Spleen (tissue), 11 donors: ENCODE data around the gene IL26. TPM values are rescaled to one million over a fixed set of nuclear protein-coding genes. Genes with fewer than 3 reads are reported as not detected.

Experiments used
- DNase-seq: peaks from one replicate; pipeline ENCODE4 v3.0.0-alpha.2; 2020
- H3K27ac ChIP-seq, 8 donors: fragments of 200-600 bp; sonication (generic) in 7 of 8; 1 replicate in 4 of 8; 2 replicates in 4 of 8; pipeline versions ENCODE4 v1.5.0 to v1.8.0; 2016 to 2021; ENCODE audit warnings: inconsistent platforms in 4 of 8, mild to moderate bottlenecking in 4 of 8, moderate library complexity in 1 of 8
- H3K27me3 ChIP-seq, 7 donors: fragments of 200-600 bp; sonication (generic) in 6 of 7; replicated peaks in 1 of 7; 1 replicate in 4 of 7; 2 replicates in 3 of 7; pipeline versions ENCODE4 v1.5.0 to v1.8.0; 2016 to 2021; ENCODE audit warnings: inconsistent platforms in 3 of 7, mild to moderate bottlenecking in 1 of 7
- H3K36me3 ChIP-seq, 6 donors: fragments of 200-600 bp; sonication (generic) in 5 of 6; 1 replicate in 4 of 6; 2 replicates in 2 of 6; pipeline versions ENCODE4 v1.5.0 to v1.8.0; 2016 to 2021; ENCODE audit warnings: inconsistent platforms in 2 of 6
- H3K4me1 ChIP-seq, 6 donors: fragments of 200-600 bp; sonication (generic) in 5 of 6; 1 replicate in 3 of 6; 2 replicates in 3 of 6; pipeline versions ENCODE4 v1.5.0 to v1.8.0; 2016 to 2021; ENCODE audit warnings: inconsistent platforms in 3 of 6
- H3K4me3 ChIP-seq, 8 donors: fragments of 200-600 bp; sonication (generic) in 7 of 8; 1 replicate in 4 of 8; 2 replicates in 4 of 8; pipeline versions ENCODE4 v1.5.0 to v1.8.0; 2016 to 2021; ENCODE audit warnings: inconsistent platforms in 4 of 8, mild to moderate bottlenecking in 4 of 8, moderate library complexity in 2 of 8
- H3K9me3 ChIP-seq, 8 donors: fragments of 200-600 bp; sonication (generic) in 7 of 8; 1 replicate in 4 of 8; 2 replicates in 4 of 8; pipeline versions ENCODE4 v1.5.0 to v1.8.0; 2016 to 2021; ENCODE audit warnings: inconsistent platforms in 4 of 8
- CTCF ChIP-seq, 11 experiments: fragments of 200-600 bp in 7 of 11; fragments of 450-650 bp in 4 of 11; sonication (generic) in 4 of 11; IDR thresholded peaks in 8 of 11; conservative IDR thresholded peaks in 3 of 11; 1 replicate in 7 of 11; 2 replicates in 4 of 11; pipeline versions ENCODE4 v1.4.0 to v1.8.0; 2016 to 2021; ENCODE audit warnings: antibody characterized with exemption in 11 of 11, inconsistent platforms in 4 of 11, mild to moderate bottlenecking in 1 of 11
- POLR2A ChIP-seq, 3 donors: fragments of 450-650 bp; IDR thresholded peaks; one replicate each; pipeline ENCODE4 v1.5.1; 2017; ENCODE audit warnings: antibody characterized with exemption in 3 of 3, mild to moderate bottlenecking in 1 of 3
- POLR2AphosphoS5 ChIP-seq, 3 donors: sonication (generic); formaldehyde crosslinking; IDR thresholded peaks; one replicate each; pipeline ENCODE4 v1.5.1; 2017; ENCODE audit warnings: antibody characterized with exemption in 3 of 3
- WGBS, 5 donors: extraction: QIAGEN DNeasy Blood & Tissue Kit in 3 of 5; methylation state at CpG; one replicate each; pipeline versions ENCODE4 v1.1.5 to v1.1.7; 2013 to 2018; 5-methylcytosine and 5-hydroxymethylcytosine counted together
- intact Hi-C: fragments of 100-400 bp; cut with DNase I; formaldehyde crosslinking; loops from one replicate; pipeline ENCODE4 v1.15.0; 2023; ENCODE audit warnings: low total_unique reads
- polyA plus RNA-seq, 3 donors: library from polyadenylated mRNA; stranded (reverse); fragments of 200-250 nt; gene quantifications; one replicate each; pipeline ENCODE4 v1.2.1, GENCODE V29; 2013
- total RNA-seq, 7 donors: library from RNA; depleted of rRNA in 3 of 7; stranded (reverse); fragments of >200 nt in 3 of 7; fragmentation: NEBNext Ultra II Directional in 4 of 7; extraction: Animal tissue kit (Norgen Biotek cat#: 25700) in 4 of 7; gene quantifications; one replicate each; pipeline versions ENCODE4 v1.1.0 to v1.2.1, GENCODE V29; 2016 to 2021
- donor health status: healthy with polysubstance abuse.
- donor health status: DM: no; HTN: no; CAD: no; lungs with moderate emphysema.
- donor health status: DM: no; HTN: no; CAD: no.
- donor health status: Bipolar disorder and iron deficiency.
- donor health status: healthy.
- donor health status: DM: no; HTN: no; CAD: no.
- donor health status: DM: yes; HTN: yes; CAD: no.

Gene IL26
- total and polyA plus RNA-seq, 10 donors: 0.27 TPM; not detected in 9

DNA sequence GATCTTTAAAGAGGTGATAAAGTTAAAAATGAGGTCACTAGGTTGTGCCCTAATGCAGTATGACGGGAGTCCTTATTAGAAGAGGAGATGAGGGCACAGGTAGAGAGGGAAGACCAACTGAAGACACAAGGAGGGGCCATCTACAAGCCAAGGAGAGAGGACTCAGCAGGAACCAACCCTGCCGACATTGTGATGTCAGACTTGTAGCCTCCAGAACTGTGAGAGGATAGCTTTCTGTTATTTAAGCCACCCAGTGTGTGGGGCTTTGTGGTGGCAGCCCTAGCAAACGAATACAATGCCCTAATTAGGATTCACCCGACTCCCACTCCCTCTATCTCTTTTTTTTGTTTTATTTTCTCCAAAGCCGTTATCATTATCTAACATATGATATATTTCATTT, 7.9 kb upstream of the IL26 start:
- H3K4me3 ChIP-seq: no peak overlapping the region
- H3K27ac ChIP-seq: no peak overlapping the region
- TF ChIP-seq POLR2AphosphoS5 (IDR thresholded peaks at IDR 0.05): no peak
- no peak for TF ChIP-seq POLR2A (IDR thresholded peaks at IDR 0.05)
- TF ChIP-seq CTCF (IDR thresholded peaks at IDR 0.05 in 8 of 11, conservative IDR thresholded peaks at IDR 0.05 in 3 of 11): no peak
- H3K4me1 ChIP-seq: peaks cover 0 to 22% (median 15%) of the 10 kb centered on the region in 6 donors
- no peaks in the 10 kb centered on the region for H3K36me3 ChIP-seq
- intact Hi-C loops: no loop called here
- no peaks in the 10 kb centered on the region for H3K9me3 ChIP-seq
- no peaks in the 10 kb centered on the region for H3K27me3 ChIP-seq
- WGBS, 5 donors: 86 to 94% (median 87%) methylated on average over 5 of the region's 5 CpGs
- no peak for DNase-seq

GRCh38 chr12:68231691-68232090, 6.1 kb upstream of the IL26 start:
- TF ChIP-seq CTCF (IDR thresholded peaks at IDR 0.05 in 8 of 11, conservative IDR thresholded peaks at IDR 0.05 in 3 of 11) (no peak), POLR2AphosphoS5 (IDR thresholded peaks at IDR 0.05) (no peak), POLR2A (IDR thresholded peaks at IDR 0.05) (no peak)
- H3K4me1 ChIP-seq: peaks cover 0 to 8% (median 6%) of the 10 kb centered on the region in 6 donors
- H3K9me3 ChIP-seq: no peaks in the 10 kb centered on the region
- WGBS, 5 donors: 37 to 71% (median 49%) methylated on average over 3 of the region's 3 CpGs
- H3K27ac ChIP-seq: no peak overlapping the region
- H3K36me3 ChIP-seq: no peaks in the 10 kb centered on the region
- no peak overlapping the region for H3K4me3 ChIP-seq
- intact Hi-C loops: no loop called here
- DNase-seq: no peak
- no peaks in the 10 kb centered on the region for H3K27me3 ChIP-seq

DNA sequence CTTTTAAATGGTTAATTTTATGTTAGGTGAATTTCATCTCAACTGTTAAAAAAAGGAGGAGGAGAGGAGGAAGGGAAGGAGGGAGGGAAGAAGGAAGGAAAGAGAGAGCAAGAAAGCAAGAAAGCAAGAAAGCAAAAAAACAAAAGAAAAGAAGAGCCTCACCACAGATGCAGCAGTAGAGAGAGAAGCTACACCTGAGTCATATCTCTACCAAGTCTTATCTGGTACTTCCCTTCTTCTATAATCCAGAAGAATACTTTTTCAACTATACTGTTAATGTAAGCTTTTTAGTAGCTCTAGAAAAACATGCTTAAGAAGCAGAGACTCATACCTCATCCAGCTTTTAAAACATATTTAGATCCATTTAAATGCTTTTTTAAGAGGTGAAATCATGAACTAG, 5.6 kb upstream of the IL26 start:
- Histone ChIP-seq H3K4me1 (peaks cover 0 to 4% (median 3%) of the 10 kb centered on the region in 6 donors), H3K27me3 (no peaks in the 10 kb centered on the region), H3K4me3 (no peak overlapping the region), H3K9me3 (no peaks in the 10 kb centered on the region), H3K27ac (no peak overlapping the region), H3K36me3 (no peaks in the 10 kb centered on the region)
- TF ChIP-seq CTCF (IDR thresholded peaks at IDR 0.05 in 8 of 11, conservative IDR thresholded peaks at IDR 0.05 in 3 of 11) (no peak), POLR2AphosphoS5 (IDR thresholded peaks at IDR 0.05) (no peak), POLR2A (IDR thresholded peaks at IDR 0.05) (no peak)
- intact Hi-C loops: no loop called here
- DNase-seq: no peak

DNA sequence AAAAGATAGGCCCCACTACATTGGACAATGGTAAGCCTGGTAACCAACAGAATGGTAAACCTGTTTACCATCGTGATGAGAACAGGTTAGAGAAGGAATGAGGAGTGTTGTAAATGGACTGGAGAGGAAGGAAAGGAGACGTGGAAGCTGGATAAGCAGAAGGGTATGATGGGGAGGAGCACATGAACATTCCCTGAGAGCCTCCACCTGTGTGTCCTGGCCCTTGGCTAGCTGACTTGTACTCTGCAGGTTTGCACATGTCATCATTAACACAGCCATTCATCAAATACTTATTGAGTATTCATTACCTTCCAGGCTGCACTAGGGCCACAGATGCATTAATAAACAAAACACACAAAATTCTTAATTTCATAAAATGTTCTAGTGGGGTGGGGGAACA, 4.3 kb upstream of the IL26 start:
- intact Hi-C loops: loop anchor here (5.0 kb wide), 1 partner anchor 87 kb away; no protein-coding TSS in a partner anchor
- H3K4me3 ChIP-seq: no peak overlapping the region
- 66 to 91% (median 84%) methylated on average over 2 of the region's 2 CpGs for WGBS, 5 donors
- H3K27me3 ChIP-seq: peaks cover 0 to 3% (median 0%) of the 10 kb centered on the region in 7 donors
- H3K27ac ChIP-seq: no peak overlapping the region
- DNase-seq: no peak
- no peak for TF ChIP-seq CTCF (IDR thresholded peaks at IDR 0.05 in 8 of 11, conservative IDR thresholded peaks at IDR 0.05 in 3 of 11)
- TF ChIP-seq POLR2A (IDR thresholded peaks at IDR 0.05): no peak
- TF ChIP-seq POLR2AphosphoS5 (IDR thresholded peaks at IDR 0.05): no peak
- H3K36me3 ChIP-seq: no peaks in the 10 kb centered on the region
- no peaks in the 10 kb centered on the region for H3K9me3 ChIP-seq
- H3K4me1 ChIP-seq: no peaks in the 10 kb centered on the region
